SJSA1 (cell line): ENCODE results near the gene FYB2. TPM values are rescaled to one million over a fixed set of nuclear protein-coding genes. Genes with fewer than 3 reads are reported as not detected.

ENCODE experiments used
- DNase-seq, 2 experiments: peaks; one replicate each; pipeline ENCODE4 v3.0.0-alpha.2; 2015 to 2020; ENCODE audit warnings: low spot score in 2 of 2, low read depth in 1 of 2
- H3K27ac ChIP-seq: fragments of 250-450 bp; sonication (Bioruptor Pico); 2 replicates; pipeline ENCODE4 v1.5.1; 2020; ENCODE audit warnings: mild to moderate bottlenecking, moderate library complexity
- H3K27me3 ChIP-seq: fragments of 250-450 bp; sonication (Bioruptor Pico); replicated peaks from 2 replicates; pipeline ENCODE4 v1.5.1; 2020; ENCODE audit warnings: mild to moderate bottlenecking, moderate library complexity
- H3K36me3 ChIP-seq: fragments of 250-450 bp; sonication (Bioruptor Pico); 2 replicates; pipeline ENCODE4 v1.5.1; 2020; ENCODE audit warnings: mild to moderate bottlenecking
- H3K4me1 ChIP-seq: fragments of 250-450 bp; sonication (Bioruptor Pico); replicated peaks from 2 replicates; pipeline ENCODE4 v1.6.1; 2021; ENCODE audit warnings: mild to moderate bottlenecking
- H3K4me3 ChIP-seq: fragments of 250-450 bp; sonication (Bioruptor Pico); 2 replicates; pipeline ENCODE4 v1.5.1; 2020; ENCODE audit warnings: mild to moderate bottlenecking
- H3K9me3 ChIP-seq: fragments of 250-450 bp; sonication (Bioruptor Pico); replicated peaks from 2 replicates; pipeline ENCODE4 v1.5.1; 2020; ENCODE audit warnings: mild to moderate bottlenecking
- total RNA-seq: library from RNA; depleted of rRNA; stranded (reverse); fragments of >200 nt; shearing (Covaris generic); gene quantifications from 2 replicates; pipeline ENCODE4 v1.2.3, GENCODE V29; 2014; rRNA removed

Gene FYB2
- 0.58 TPM in 1 of 2 replicates, not detected in the other for total RNA-seq

- H3K27ac ChIP-seq = no peak within 1 kb of the TSS
- H3K4me1 ChIP-seq = peaks cover 9% of the 10 kb centered on the region
- no peak within 1 kb of the TSS for H3K4me3 ChIP-seq
- no peaks in the 10 kb centered on the region for H3K36me3 ChIP-seq
- DNase-seq = no peak
- 0 out of 2 replicates have a peak, but pooled peaks cover 5% of the 10 kb centered on the region for H3K27me3 ChIP-seq
- no peaks in the 10 kb centered on the region for H3K9me3 ChIP-seq
Measured at GRCh38 chr1:56819387-56819899, at the start of gene FYB2. FYB2 (minus strand) TSS chr1:56819404; CDS start chr1:56819290, 114 bp downstream.

GRCh38 chr1:56868761-56869160 lies 49.6 kb upstream of the FYB2 start:
- no peak for DNase-seq
- no peak overlapping the region for H3K27ac ChIP-seq

GRCh38 chr1:56867491-56867890 lies 48.3 kb upstream of the FYB2 start:
- Histone ChIP-seq H3K27ac (no peak overlapping the region), H3K4me1 (no peaks in the 10 kb centered on the region), H3K9me3 (no peaks in the 10 kb centered on the region)

More at GRCh38 chr1:56868761-56869160, 49.6 kb upstream of the FYB2 start:
- Histone ChIP-seq H3K9me3 (no peaks in the 10 kb centered on the region), H3K36me3 (no peaks in the 10 kb centered on the region), H3K4me1 (no peaks in the 10 kb centered on the region), H3K4me3 (no peak overlapping the region), H3K27me3 (no peaks in the 10 kb centered on the region; the same call in 1 of the 2 replicates)

GRCh38 chr1:56866656-56867055 lies 47.5 kb upstream of the FYB2 start:
- Histone ChIP-seq H3K9me3 (no peaks in the 10 kb centered on the region), H3K27me3 (no peaks in the 10 kb centered on the region; the same call in 1 of the 2 replicates), H3K4me1 (no peaks in the 10 kb centered on the region), H3K27ac (no peak overlapping the region), H3K4me3 (no peak overlapping the region), H3K36me3 (no peaks in the 10 kb centered on the region)
- DNase-seq = no peak

More at GRCh38 chr1:56867491-56867890, 48.3 kb upstream of the FYB2 start:
- H3K27me3 ChIP-seq = no peaks in the 10 kb centered on the region; the same call in 1 of the 2 replicates
- no peak for DNase-seq
- no peak overlapping the region for H3K4me3 ChIP-seq
- H3K36me3 ChIP-seq = no peaks in the 10 kb centered on the region

GRCh38 chr1:56864430-56864829 lies 45.2 kb upstream of the FYB2 start:
- no peaks in the 10 kb centered on the region for H3K27me3 ChIP-seq
- DNase-seq = no peak
- no peaks in the 10 kb centered on the region for H3K36me3 ChIP-seq
- no peaks in the 10 kb centered on the region for H3K4me1 ChIP-seq
- no peaks in the 10 kb centered on the region for H3K9me3 ChIP-seq
- H3K27ac ChIP-seq = no peak overlapping the region
- no peak overlapping the region for H3K4me3 ChIP-seq

- H3K9me3 ChIP-seq = no peaks in the 10 kb centered on the region
- no peak for DNase-seq
- H3K4me1 ChIP-seq = no peaks in the 10 kb centered on the region
- no peak overlapping the region for H3K4me3 ChIP-seq
- no peak overlapping the region for H3K27ac ChIP-seq
- no peaks in the 10 kb centered on the region for H3K36me3 ChIP-seq
- H3K27me3 ChIP-seq = no peaks in the 10 kb centered on the region
Measured at GRCh38 chr1:56863265-56863992, 44.2 kb upstream of the FYB2 start.

GRCh38 chr1:56859287-56859686 lies 40.1 kb upstream of the FYB2 start:
- H3K27me3 ChIP-seq = no peaks in the 10 kb centered on the region; the same call in 1 of the 2 replicates
- no peak overlapping the region for H3K4me3 ChIP-seq
- H3K36me3 ChIP-seq = no peaks in the 10 kb centered on the region
- no peaks in the 10 kb centered on the region for H3K9me3 ChIP-seq
- no peak for DNase-seq
- H3K4me1 ChIP-seq = no peaks in the 10 kb centered on the region
- no peak overlapping the region for H3K27ac ChIP-seq

GRCh38 chr1:56856186-56856585 lies 37.0 kb upstream of the FYB2 start:
- Histone ChIP-seq H3K4me1 (no peaks in the 10 kb centered on the region), H3K36me3 (no peaks in the 10 kb centered on the region)
- no peak for DNase-seq

GRCh38 chr1:56855190-56855589 lies 36.0 kb upstream of the FYB2 start:
- H3K27ac ChIP-seq = no peak overlapping the region
- no peaks in the 10 kb centered on the region for H3K4me1 ChIP-seq
- H3K27me3 ChIP-seq = no peaks in the 10 kb centered on the region; the same call in 1 of the 2 replicates
- no peaks in the 10 kb centered on the region for H3K36me3 ChIP-seq
- H3K9me3 ChIP-seq = no peaks in the 10 kb centered on the region
- no peak overlapping the region for H3K4me3 ChIP-seq
- DNase-seq = no peak

More at GRCh38 chr1:56856186-56856585, 37.0 kb upstream of the FYB2 start:
- Histone ChIP-seq H3K27ac (no peak overlapping the region), H3K4me3 (no peak overlapping the region), H3K9me3 (no peaks in the 10 kb centered on the region), H3K27me3 (no peaks in the 10 kb centered on the region; the same call in 1 of the 2 replicates)

GRCh38 chr1:56854521-56855099 lies 35.4 kb upstream of the FYB2 start, which contains the start of gene C8A:
C8A (plus strand) TSS chr1:56854797; CDS start chr1:56854902, 105 bp downstream.
- Histone ChIP-seq H3K9me3 (no peaks in the 10 kb centered on the region), H3K4me1 (no peaks in the 10 kb centered on the region), H3K27me3 (no peaks in the 10 kb centered on the region; the same call in 1 of the 2 replicates), H3K4me3 (no peak within 1 kb of the TSS), H3K27ac (no peak within 1 kb of the TSS), H3K36me3 (no peaks in the 10 kb centered on the region)
- no peak for DNase-seq

- H3K36me3 ChIP-seq = no peaks in the 10 kb centered on the region
- no peaks in the 10 kb centered on the region for H3K4me1 ChIP-seq
- no peaks in the 10 kb centered on the region for H3K9me3 ChIP-seq
- no peaks in the 10 kb centered on the region; the same call in 1 of the 2 replicates for H3K27me3 ChIP-seq
- no peak overlapping the region for H3K27ac ChIP-seq
- H3K4me3 ChIP-seq = no peak overlapping the region
- no peak for DNase-seq
Measured at GRCh38 chr1:56852476-56852875, 33.3 kb upstream of the FYB2 start.

GRCh38 chr1:56850922-56851321 lies 31.7 kb upstream of the FYB2 start:
- no peak overlapping the region for H3K27ac ChIP-seq
- no peaks in the 10 kb centered on the region for H3K27me3 ChIP-seq
- H3K4me3 ChIP-seq = no peak overlapping the region
- no peaks in the 10 kb centered on the region for H3K9me3 ChIP-seq
- H3K4me1 ChIP-seq = no peaks in the 10 kb centered on the region
- no peak for DNase-seq
- H3K36me3 ChIP-seq = no peaks in the 10 kb centered on the region

GRCh38 chr1:56850411-56850810 lies 31.2 kb upstream of the FYB2 start:
- Histone ChIP-seq H3K36me3 (no peaks in the 10 kb centered on the region), H3K27ac (no peak overlapping the region), H3K9me3 (no peaks in the 10 kb centered on the region), H3K4me1 (no peaks in the 10 kb centered on the region), H3K27me3 (no peaks in the 10 kb centered on the region), H3K4me3 (no peak overlapping the region)
- DNase-seq = no peak

- Histone ChIP-seq H3K27ac (no peak overlapping the region), H3K4me3 (no peak overlapping the region), H3K27me3 (no peaks in the 10 kb centered on the region), H3K9me3 (no peaks in the 10 kb centered on the region), H3K4me1 (no peaks in the 10 kb centered on the region), H3K36me3 (no peaks in the 10 kb centered on the region)
- DNase-seq = no peak
Measured at GRCh38 chr1:56849750-56850149, 30.5 kb upstream of the FYB2 start.
